Measurements from ENCODE around the gene ITIH6. TPM values are rescaled to one million over a fixed set of nuclear protein-coding genes. Genes with fewer than 3 reads are reported as not detected.

ITIH6 gene
- total and polyA plus RNA-seq, 2 experiments from 2014 or later, result 0.07 to 0.24 TPM

Other genes starting within 250 kb of the ITIH6 start
- gene MAGED2, start 9.5 kb upstream of the ITIH6 start, total RNA-seq, result 778 and 956 TPM in 2 replicates
- gene MAGED2, start 9.5 kb upstream of the ITIH6 start, polyA plus RNA-seq, result 972 and 1,145 TPM in 2 replicates
- gene TRO, start 122.6 kb upstream of the ITIH6 start, total RNA-seq, result 111 and 130 TPM in 2 replicates
- gene TRO, start 122.6 kb upstream of the ITIH6 start, polyA plus RNA-seq, result 125 and 140 TPM in 2 replicates
- 0.33 and 0.99 TPM in 2 replicates for gene PFKFB1, start 195.9 kb upstream of the ITIH6 start, total RNA-seq
- gene PFKFB1, start 195.9 kb upstream of the ITIH6 start, polyA plus RNA-seq, result 0.15 and 0.51 TPM in 2 replicates
- gene APEX2, start 202.1 kb upstream of the ITIH6 start, total RNA-seq, result 10.4 and 10.8 TPM in 2 replicates
- gene APEX2, start 202.1 kb upstream of the ITIH6 start, polyA plus RNA-seq, result 15.0 and 17.3 TPM in 2 replicates
- 4.3 and 6.8 TPM in 2 replicates for gene ALAS2, start 232.7 kb upstream of the ITIH6 start, total RNA-seq
- 1.6 and 5.1 TPM in 2 replicates for gene ALAS2, start 232.7 kb upstream of the ITIH6 start, polyA plus RNA-seq